MM.1S (cell line): Measurements from ENCODE around the gene SEPTIN2.

Experiments used
- CTCF ChIP-seq: fragments of 300-600 bp; sonication (generic); IDR thresholded peaks from 2 replicates; pipeline ENCODE4 v1.5.1; 2016; ENCODE audit warnings: antibody characterized with exemption, low read length, mixed read lengths
- EZH2 ChIP-seq: fragments of 300-600 bp; sonication (generic); optimal IDR thresholded peaks from 2 replicates; pipeline ENCODE3; 2017; ENCODE audit warnings: low read depth, mild to moderate bottlenecking, antibody characterized with exemption, low read length, mixed read lengths
- EZH2phosphoT487 ChIP-seq: fragments of 300-600 bp; sonication (generic); IDR thresholded peaks from 2 replicates; pipeline ENCODE4 v1.6.1; 2018; ENCODE audit warnings: antibody characterized with exemption, low read length

GRCh38 chr2:241269707-241270520 is 45.8 kb upstream of the SEPTIN2 start:
- no peak for TF ChIP-seq CTCF
- no peak for TF ChIP-seq EZH2
- TF ChIP-seq EZH2phosphoT487 = no peak
